ENCODE results near the gene YLPM1.
A peak's percentile ranks its signal among the peaks of the same experiment; 100 is the strongest.

Gene YLPM1

GRCh38 chr14:74792249-74793039 is 29.3 kb downstream of the YLPM1 start:
- DNase-seq, result peak; percentile 29

DNA sequence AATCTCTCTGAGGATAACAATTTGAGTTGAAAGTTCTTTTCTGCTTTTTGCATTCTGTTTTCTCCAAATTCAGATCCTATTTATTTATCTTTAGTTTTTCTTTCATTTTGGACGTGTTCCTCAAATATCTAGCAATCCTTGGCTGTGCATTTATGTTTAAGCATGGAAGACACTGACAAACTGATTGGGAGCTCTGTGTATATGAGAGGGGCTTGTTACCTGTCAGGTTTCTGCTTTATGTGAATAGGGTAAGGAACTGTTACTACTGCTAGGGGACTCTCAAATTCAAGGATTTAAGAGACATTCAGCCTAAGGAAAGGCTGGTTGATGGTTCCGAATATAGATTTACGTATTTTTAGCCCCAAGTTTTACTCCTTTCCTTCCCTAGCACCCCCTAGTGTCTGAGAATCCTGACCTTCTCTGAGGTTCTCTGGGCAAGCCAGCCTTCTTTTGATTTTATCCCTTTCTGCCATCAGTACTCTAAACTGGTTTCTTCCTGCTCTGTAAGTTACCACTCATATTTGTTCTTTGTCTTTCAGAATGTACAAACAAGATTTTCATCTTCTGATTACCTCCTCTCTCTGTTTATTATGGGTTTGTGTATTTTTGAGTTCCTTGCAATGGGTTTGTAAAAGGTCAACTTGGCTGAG is 30.5 kb downstream of the YLPM1 start:
- peak; percentile 15 for DNase-seq

- DNase-seq, result no peak
Observed at GRCh38 chr14:74794947-74795346, 31.8 kb downstream of the YLPM1 start.

GRCh38 chr14:74799765-74800164 is 36.6 kb downstream of the YLPM1 start:
- DNase-seq, result no peak

- no peak for DNase-seq
Observed at GRCh38 chr14:74800780-74801179, 37.7 kb downstream of the YLPM1 start.

GRCh38 chr14:74801396-74801795 is 38.3 kb downstream of the YLPM1 start:
- no peak for DNase-seq

DNA sequence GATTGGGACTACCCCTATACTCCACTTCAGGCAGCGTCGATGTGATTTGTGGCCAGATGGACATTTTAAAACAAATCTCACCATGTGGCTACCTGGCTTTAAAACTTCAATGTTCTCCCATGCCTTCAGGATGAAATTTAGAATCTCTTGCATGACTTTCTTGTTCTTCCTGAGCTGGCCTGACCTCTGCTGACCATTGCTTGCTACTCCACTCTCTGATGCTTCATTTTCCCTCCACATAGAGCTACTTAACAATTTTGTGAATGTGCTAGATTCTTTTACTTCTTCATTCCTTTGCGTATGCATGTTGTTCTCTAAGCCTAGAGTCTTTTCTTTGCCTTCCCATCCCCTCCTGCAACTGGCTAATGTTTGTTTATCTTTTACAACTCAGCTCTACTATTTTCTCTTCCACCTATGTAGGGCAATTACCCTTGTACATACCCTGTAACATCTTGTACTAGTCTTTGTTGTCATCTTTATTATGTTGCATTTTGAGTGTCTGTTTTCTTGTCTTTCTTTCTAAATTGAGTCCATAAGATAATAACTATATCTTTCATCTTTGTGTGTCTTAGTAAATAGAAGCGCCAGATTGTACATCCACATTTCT is 41.2 kb downstream of the YLPM1 start:
- DNase-seq, result no peak

DNA sequence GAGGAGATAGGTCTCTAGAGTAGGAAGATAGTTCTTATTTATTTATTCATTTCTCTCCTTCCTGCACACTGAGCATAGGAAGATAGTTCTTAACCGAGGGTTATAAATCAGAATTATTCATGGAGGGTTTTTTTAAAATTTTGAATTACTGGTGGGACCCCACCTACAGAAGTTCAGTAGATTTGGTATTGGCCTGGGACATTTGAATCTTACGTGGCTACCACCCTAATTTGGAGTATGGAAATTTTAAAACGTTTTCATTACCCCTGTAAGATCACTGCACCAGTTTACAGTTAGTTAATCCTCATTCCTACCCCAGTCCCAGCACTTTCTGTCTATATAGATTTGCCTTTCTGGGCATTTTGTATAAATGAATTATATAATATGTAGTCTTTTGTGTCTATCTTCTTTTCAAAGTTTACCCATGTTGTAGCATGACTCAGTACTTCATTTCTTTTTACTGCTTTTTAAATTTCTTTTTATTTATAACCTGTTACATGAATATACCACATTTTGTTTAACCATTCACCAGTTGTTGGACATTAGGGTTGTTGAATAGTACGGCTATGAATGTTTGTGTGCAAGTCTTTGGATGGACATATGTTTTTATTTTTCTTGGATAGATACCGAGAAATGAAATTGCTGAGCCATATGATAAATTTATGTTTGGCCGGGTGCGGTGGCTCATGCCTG is 44.9 kb downstream of the YLPM1 start:
- DNase-seq, result no peak

DNA sequence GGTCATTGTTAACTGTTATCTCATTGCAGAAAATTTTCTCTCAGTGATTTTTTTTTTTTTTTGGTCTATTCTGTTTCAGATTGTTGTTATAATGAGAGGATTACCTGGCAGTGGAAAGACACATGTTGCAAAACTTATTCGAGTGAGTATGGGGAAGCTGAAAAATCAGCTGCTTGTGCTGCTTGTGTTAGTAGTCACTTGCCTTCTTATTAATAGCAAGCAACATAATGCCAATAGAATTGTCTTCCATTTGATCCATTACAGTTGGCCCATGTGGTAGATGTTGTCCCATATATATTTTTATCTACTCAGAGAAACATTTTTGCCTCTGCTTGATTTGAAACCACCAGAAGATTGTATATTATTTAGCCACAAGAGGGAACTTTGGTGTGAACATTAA is 53.0 kb downstream of the YLPM1 start:
- no peak for DNase-seq

GRCh38 chr14:74820288-74820687 is 57.2 kb downstream of the YLPM1 start:
- no peak for DNase-seq

GRCh38 chr14:74821267-74821915 is 58.3 kb downstream of the YLPM1 start:
- DNase-seq, result no peak

- no peak for DNase-seq
Observed at GRCh38 chr14:74824997-74825396, 61.9 kb downstream of the YLPM1 start.

DNA sequence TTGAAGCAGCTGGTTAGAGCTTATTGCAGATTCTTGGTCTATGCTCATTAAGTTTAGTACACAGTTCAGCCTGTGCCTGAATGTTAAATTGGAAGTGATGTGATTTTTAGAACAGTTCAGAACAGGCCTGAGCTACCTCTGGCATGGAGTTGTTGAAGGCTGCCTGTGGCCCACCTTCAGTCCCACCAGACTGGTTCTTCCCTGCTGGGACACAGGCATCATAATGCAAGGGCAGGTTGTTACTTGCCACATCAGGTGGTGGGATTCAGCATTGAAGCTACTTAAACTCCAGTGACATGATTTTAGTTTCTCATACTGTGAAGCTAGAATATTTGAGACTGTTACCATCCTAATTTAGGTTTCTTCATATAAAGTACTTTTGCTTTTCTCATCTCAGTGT is 63.5 kb downstream of the YLPM1 start:
- DNase-seq, result no peak

GRCh38 chr14:74829251-74829650 is 66.1 kb downstream of the YLPM1 start:
- no peak for DNase-seq

- no peak for DNase-seq
Observed at GRCh38 chr14:74832849-74833248, 69.7 kb downstream of the YLPM1 start.

DNA sequence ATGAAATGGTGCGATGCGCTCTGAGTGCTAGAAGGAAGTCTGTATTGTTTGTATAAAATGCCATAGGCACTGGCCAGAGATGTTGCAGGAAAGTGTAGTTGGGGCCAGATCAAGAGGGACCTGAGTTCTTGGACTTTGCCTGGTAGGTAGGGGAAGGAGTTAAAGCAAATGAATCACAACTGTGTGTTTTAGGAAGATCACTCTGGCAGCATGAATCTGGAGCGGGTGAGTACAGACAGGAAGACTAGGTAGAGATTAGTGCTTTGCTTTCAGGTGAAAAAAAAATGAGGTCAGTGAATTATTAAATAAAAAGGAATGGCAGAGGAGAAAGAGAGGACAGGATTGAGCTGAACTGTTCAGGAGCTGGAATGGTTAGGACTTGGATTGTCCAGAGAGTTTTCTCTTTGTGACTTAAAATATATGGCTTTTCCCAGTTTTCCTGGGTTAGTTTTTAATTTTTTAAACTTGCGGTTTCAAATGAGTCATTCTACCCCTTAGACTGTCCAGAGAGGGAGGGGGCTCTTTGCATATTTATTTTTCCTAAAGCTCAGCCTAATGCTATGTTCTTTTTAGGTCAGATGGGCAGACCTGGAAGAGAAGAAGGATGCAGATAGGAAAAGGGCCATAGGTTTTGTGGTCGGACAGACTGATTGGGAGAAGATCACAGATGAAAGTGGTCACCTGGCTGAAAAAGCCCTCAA is 71.7 kb downstream of the YLPM1 start:
- DNase-seq, result no peak

DNA sequence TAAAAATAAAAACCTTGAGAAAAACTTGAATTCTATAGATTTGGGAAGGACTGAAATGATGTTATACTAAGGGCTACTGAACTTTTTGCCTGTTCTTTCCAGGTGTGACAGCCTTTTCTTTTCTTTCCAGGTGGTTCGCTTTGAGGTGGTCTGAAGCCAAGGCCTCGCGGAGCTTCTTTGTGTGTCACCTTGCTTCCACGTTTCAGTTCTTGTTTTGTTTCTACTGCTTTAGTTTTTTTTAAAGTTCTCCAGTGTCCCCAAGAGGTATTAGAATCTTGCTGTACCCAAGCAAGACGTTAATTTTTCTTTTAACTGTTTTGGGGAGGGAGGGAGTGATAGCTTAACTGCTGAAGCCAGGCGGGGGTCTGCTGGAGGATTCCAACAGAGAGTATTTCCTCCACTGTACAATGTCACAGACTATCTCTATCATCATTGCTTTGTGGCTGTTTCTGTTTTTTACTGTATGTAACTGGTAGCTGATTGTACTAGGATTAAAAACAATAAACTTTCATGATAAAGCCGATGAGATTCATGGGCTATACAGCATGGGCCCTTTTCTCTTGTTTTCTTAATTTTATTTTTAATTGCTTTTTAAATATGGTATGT is 72.6 kb downstream of the YLPM1 start:
- no peak for DNase-seq

DNA sequence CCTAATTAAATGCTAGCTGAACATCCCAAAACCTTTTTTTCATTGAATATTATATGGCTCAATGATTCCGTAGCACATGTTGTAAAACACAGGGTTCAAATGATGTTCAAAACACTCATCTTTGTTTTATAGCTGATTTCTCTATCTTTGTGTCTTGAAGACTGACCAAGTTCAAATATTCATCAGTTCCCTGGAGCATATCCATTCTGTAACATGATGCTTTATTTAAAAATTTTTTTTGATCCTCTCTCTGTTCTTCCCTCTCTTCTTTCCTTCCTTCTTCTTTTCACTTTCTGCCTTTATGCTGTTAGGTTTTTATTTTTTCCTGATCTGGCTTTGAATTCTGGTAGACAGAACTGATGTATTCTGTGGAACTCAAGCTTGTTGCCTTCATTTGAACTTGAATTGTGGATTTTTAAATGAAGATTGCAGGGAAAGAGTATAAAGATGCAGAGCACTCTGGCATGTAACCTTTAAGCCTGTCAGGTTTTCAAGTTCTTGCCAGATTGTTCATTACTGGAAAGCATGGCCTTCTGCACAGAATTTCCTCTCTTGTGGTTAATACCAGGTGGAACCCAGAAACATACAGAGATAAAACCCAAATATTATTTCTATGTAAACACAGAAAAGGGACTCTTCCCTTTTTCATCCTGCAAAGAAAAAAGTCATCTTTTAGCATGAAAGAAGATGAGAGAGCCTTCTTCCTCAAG is 73.3 kb downstream of the YLPM1 start:
- peak; percentile 34 for DNase-seq

- peak; percentile 25 for DNase-seq
Observed at GRCh38 chr14:74838166-74838565, 75.0 kb downstream of the YLPM1 start.

GRCh38 chr14:74840603-74841030 is 77.5 kb downstream of the YLPM1 start:
- peak; percentile 64 for DNase-seq
